IPS-18a (cell line): Measurements from ENCODE around the gene ROM1.

ENCODE experiments used
- H3K27ac ChIP-seq: one replicate; pipeline ENCODE4 v1.5.1; 2013; ENCODE audit warnings: low read length
- H3K27me3 ChIP-seq: one replicate; pipeline ENCODE4 v1.6.1; 2013; ENCODE audit warnings: mild to moderate bottlenecking, low read length; ENCODE audit not compliant: control insufficient read depth, insufficient read depth
- H3K36me3 ChIP-seq: one replicate; pipeline ENCODE4 v1.6.1; 2013; ENCODE audit warnings: low read depth, low read length; ENCODE audit not compliant: control insufficient read depth
- H3K4me1 ChIP-seq: one replicate; pipeline ENCODE4 v1.6.1; 2013; ENCODE audit warnings: low read depth, low read length; ENCODE audit not compliant: control insufficient read depth
- H3K4me3 ChIP-seq: one replicate; pipeline ENCODE4 v1.5.1; 2013; ENCODE audit warnings: low read length
- H3K9ac ChIP-seq: one replicate; pipeline ENCODE4 v1.6.1; 2013; ENCODE audit warnings: mild to moderate bottlenecking, low read length, moderate library complexity
- H3K9me3 ChIP-seq: one replicate; pipeline ENCODE4 v1.6.1; 2013; ENCODE audit warnings: low read depth, low read length; ENCODE audit not compliant: control insufficient read depth

Gene ROM1

DNA sequence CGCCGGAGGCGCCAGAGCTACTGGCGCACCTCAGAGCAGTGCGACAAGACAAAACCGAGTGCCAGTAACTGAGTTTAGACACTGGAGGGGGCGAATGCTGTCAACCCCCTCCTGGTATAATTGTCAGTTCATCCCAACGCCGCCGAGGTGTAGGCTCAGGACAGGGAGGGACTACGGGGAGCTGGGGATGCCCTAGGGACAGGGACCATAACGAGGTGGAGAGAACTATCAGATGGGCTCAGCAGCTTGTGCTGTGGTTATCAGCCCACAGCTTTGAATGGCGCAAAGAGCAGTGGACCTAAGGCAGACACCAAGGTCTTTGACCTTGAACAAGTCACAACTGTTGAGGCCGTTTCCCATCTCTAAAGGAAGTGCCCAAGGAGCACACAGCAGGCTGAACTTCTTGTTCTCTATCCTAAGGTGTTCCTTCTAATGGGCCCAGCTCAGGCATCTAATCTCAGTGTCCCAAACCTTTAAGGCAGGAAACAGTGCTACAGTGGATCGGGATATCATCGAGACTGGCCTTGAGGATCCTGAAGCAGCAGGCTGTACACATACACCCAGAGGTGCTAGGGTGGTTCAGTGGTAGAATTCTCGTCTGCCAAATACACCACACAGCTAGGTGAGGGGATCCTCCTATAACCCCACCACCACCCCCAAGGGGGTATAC lies 20.8 kb upstream of the ROM1 start:
- no peaks in the 10 kb centered on the region for H3K27me3 ChIP-seq
- H3K9ac ChIP-seq, result peak overlapping the region; percentile 91
- peak overlapping the region; percentile 74 for H3K27ac ChIP-seq
- peaks cover 49% of the 10 kb centered on the region for H3K36me3 ChIP-seq
- H3K4me3 ChIP-seq, result peak overlapping the region; percentile 78
- H3K4me1 ChIP-seq, result peaks cover 12% of the 10 kb centered on the region
- no peaks in the 10 kb centered on the region for H3K9me3 ChIP-seq

DNA sequence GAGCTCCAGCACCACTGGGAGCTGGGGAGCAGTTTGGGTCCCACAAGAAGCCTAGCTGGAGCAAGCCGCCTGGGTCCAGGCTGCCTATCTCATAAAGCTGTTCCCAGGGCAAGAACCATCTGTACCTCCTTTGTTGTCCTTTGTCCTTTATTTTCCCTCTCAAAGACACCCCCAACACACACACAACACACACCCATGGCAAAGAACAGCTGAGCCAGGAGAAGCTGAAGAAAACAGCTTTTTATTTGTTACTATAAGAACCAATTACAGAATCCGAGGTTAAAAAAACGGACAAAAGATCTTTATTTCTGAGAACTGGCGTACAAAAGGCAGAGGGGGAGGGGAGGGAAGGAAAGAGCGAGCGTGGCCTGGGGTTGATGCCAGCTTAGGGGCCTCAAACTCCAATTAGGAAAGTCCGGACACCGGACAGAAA lies 20.1 kb upstream of the ROM1 start:
- H3K9ac ChIP-seq, result no peak overlapping the region
- H3K9me3 ChIP-seq, result no peaks in the 10 kb centered on the region
- H3K27ac ChIP-seq, result no peak overlapping the region
- no peak overlapping the region for H3K4me3 ChIP-seq
- no peaks in the 10 kb centered on the region for H3K27me3 ChIP-seq
- H3K4me1 ChIP-seq, result peaks cover 12% of the 10 kb centered on the region
- H3K36me3 ChIP-seq, result peaks cover 49% of the 10 kb centered on the region

DNA sequence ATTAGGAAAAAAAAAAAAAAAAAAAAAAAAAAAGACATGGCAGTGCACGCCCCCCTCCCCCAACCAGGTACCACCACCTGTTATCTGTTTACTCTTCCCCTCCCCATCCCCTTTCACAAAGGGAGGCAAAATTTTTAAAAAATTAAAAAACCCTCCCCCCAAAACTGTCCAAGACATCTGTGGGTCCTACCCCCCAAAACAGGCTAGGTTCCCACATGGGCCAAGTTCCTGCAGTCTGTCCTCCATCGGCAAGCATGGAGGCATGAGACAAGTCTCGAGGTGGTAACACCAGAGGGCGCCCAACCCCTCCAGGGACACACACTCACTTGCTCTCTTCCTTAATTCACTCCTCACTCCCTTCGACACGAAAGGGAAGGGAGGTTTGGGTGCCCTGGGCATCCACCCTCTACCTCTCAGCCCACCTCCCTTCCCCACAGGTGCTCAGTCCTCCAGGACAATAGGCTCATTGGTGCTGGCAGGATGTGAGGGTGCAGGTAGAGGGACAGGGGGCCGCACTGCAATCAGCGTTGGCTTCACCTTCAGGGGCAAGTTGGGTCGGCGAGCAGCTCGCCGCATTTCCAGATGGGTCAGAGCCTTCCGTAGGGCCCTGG lies 19.5 kb upstream of the ROM1 start:
- H3K4me1 ChIP-seq, result peaks cover 12% of the 10 kb centered on the region
- peaks cover 51% of the 10 kb centered on the region for H3K36me3 ChIP-seq
- H3K27ac ChIP-seq, result no peak overlapping the region
- H3K9me3 ChIP-seq, result no peaks in the 10 kb centered on the region
- no peak overlapping the region for H3K4me3 ChIP-seq
- H3K27me3 ChIP-seq, result no peaks in the 10 kb centered on the region
- no peak overlapping the region for H3K9ac ChIP-seq

DNA sequence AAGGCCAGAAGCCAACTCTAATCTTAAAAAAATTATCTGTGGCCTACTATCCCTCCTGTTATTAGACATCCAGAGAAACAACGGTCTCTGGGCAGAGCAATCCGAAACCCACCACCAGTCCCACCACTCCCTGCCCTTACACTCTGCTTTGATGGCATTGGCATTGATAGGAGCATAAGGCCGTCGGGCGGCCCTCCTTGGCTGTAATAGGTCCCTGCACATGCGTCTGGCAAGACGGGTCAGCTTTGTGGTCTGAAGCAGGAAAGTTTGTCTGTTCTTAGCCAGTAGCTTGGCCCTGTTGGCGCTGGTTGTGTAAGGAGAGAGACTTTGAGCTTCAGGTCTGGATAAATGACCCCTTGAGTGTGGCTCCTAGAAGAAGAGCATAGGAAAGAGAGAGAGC lies 17.9 kb upstream of the ROM1 start:
- Histone ChIP-seq H3K4me3 (no peak overlapping the region), H3K9ac (no peak overlapping the region), H3K27ac (no peak overlapping the region), H3K9me3 (no peaks in the 10 kb centered on the region), H3K27me3 (no peaks in the 10 kb centered on the region), H3K36me3 (peaks cover 58% of the 10 kb centered on the region), H3K4me1 (peaks cover 24% of the 10 kb centered on the region)

DNA sequence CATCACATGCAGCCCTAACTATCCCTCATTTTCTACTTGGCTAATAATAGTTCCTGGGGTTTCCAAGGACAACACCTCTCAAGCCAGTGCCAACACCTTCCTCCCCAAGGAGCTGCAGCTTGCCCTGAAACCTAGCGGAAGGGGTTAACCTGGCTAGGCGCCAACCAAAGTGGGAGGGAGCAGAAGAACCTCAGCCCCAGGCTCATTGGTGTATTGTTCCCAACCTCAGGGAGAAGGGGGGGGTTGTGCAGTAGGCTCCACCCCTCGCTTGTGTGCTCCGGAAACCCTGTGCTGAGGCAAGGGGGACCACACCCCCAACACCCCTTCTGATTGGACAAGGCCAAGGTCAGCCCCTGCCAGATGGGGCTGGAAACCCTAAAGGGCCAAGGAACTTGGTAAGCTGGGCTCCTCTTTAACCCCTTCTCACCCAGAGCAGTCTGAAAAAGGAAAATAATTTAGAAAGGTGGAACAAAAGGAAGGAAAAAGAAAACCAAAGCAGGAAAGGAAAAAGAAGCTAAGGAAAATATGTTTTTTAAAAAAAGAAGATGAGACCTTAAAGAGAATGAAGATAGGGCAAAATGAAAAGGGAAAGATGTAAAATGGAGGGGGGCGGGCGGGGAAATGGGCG lies 13.9 kb upstream of the ROM1 start:
- Histone ChIP-seq H3K27ac (no peak overlapping the region), H3K9ac (no peak overlapping the region), H3K27me3 (peaks cover 16% of the 10 kb centered on the region), H3K4me1 (peaks cover 19% of the 10 kb centered on the region), H3K4me3 (peak overlapping the region; percentile 92), H3K36me3 (peaks cover 51% of the 10 kb centered on the region), H3K9me3 (no peaks in the 10 kb centered on the region)

DNA sequence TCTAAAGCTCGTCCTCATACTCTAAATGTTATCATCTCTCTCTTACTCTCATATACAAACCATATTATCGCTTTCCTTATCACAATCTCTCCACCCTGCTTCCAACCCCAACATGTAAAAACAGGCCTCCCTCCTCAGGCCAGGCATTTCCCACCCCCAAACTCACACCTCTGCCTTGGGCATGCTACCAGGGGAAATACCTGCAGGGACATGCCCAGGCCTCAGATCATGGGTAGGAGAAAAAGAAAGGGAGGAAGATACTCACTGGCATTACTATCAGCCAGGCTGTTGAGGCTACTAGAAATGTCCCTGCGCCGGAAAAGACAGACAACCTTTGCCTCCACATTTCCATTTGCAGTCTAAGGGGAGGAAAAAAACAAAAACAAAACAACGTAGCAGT lies 13.2 kb upstream of the ROM1 start:
- H3K4me3 ChIP-seq, result peak overlapping the region; percentile 92
- no peak overlapping the region for H3K9ac ChIP-seq
- H3K36me3 ChIP-seq, result peaks cover 44% of the 10 kb centered on the region
- no peak overlapping the region for H3K27ac ChIP-seq
- H3K27me3 ChIP-seq, result peaks cover 16% of the 10 kb centered on the region
- H3K9me3 ChIP-seq, result no peaks in the 10 kb centered on the region
- H3K4me1 ChIP-seq, result peaks cover 24% of the 10 kb centered on the region

DNA sequence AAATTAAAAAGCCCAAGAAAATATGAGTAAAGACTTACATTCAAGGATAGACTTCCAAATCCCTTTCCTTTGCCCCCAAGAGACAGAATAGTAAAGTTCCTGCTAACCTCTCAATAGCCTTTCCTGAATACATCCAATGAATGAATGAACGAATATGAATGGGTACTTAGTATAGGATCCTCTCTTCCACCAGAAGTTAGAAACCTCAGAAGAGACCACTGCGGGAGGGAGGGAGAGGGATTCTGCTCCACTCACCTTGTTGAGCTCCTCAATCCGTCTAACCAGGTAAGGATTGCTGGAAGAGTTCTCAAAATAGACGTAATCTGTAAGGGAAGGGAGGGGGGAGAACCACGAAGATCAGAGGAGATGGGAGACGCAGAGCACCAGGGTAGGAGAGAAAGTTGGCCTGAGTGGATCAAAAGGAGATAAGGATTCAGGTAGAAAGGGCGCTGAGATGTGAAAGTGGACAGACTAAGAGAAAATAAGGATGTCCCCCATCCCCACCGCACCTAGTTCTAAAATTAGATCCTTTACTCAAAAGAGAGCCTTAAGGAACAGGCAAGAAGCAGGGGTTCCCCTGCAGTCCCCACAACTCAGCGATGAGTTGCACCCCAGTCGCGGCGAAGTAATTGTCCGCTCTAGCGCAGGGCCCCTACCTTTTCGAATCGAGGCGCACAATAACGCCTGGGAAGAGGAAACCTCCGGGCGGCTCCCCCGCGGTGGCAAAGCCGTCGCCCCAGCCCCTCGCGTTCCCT lies 12.5 kb upstream of the ROM1 start:
- peak overlapping the region; percentile 89 for H3K9ac ChIP-seq
- H3K4me3 ChIP-seq, result peak overlapping the region; percentile 92
- H3K9me3 ChIP-seq, result no peaks in the 10 kb centered on the region
- H3K36me3 ChIP-seq, result peaks cover 38% of the 10 kb centered on the region
- H3K4me1 ChIP-seq, result peaks cover 27% of the 10 kb centered on the region
- peak overlapping the region; percentile 48 for H3K27ac ChIP-seq
- peaks cover 16% of the 10 kb centered on the region for H3K27me3 ChIP-seq

DNA sequence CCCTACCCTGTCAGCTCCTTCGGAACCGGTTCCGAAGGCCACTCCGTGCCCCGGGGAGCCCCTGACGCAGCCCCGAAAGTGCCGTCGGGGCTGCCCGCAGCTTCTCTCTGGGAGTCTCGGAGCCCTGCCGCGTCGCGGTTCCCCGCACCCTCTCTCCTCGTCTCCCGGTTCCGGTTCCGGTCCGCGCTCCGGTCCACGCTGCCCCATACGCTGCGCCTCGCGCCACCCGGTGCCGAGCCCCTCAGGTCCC lies 12.0 kb upstream of the ROM1 start:
- peak overlapping the region; percentile 92 for H3K4me3 ChIP-seq
- peak overlapping the region; percentile 48 for H3K27ac ChIP-seq
- no peaks in the 10 kb centered on the region for H3K9me3 ChIP-seq
- H3K27me3 ChIP-seq, result peaks cover 16% of the 10 kb centered on the region
- H3K9ac ChIP-seq, result peak overlapping the region; percentile 89
- H3K36me3 ChIP-seq, result peaks cover 33% of the 10 kb centered on the region
- peaks cover 27% of the 10 kb centered on the region for H3K4me1 ChIP-seq

DNA sequence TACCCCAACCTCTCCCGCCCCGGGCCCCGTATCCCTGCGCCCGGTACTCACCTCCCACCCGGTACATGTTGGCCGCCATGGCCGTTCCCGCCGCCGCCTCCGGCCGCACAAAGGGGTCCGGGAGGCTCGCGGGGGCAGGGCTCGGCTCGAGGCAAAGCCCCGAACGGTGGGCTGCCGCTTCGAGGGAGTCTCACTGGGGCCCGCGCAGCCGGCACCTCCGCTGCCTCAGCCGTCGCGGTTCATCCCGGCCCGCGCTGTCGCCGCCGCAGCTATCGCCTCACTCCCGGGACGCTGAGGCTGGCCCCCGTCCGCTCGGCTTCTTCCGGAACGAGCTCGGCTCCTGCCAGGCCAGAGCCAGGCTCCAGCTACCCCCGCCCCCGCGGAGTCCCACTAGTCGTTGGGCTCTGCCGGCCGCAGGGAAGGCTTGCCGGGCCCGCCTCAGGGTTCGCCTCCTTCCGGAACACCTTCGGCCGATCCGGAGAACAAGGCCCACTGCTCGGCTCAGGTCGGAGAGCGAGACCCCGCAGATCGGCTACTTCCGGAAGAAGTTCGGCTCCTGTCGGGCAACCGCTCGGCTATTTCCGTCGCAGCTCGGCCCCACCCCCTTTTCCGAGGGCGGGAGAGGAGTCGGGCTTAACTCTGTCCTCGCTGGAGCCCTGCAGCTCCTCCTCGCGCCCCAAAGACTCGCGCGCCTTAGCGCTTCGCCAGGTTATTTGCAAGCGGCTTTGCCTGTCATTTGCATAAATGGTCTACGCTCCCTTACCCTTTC lies 11.5 kb upstream of the ROM1 start, which contains the start of gene MTA2:
Gene MTA2, minus strand, starts transcription at position 494 of the 769 bp plus-strand sequence. Its CDS starts 415 bp downstream, at position 79.
- H3K4me3 ChIP-seq, result peak within 1 kb of the TSS; percentile 92

DNA sequence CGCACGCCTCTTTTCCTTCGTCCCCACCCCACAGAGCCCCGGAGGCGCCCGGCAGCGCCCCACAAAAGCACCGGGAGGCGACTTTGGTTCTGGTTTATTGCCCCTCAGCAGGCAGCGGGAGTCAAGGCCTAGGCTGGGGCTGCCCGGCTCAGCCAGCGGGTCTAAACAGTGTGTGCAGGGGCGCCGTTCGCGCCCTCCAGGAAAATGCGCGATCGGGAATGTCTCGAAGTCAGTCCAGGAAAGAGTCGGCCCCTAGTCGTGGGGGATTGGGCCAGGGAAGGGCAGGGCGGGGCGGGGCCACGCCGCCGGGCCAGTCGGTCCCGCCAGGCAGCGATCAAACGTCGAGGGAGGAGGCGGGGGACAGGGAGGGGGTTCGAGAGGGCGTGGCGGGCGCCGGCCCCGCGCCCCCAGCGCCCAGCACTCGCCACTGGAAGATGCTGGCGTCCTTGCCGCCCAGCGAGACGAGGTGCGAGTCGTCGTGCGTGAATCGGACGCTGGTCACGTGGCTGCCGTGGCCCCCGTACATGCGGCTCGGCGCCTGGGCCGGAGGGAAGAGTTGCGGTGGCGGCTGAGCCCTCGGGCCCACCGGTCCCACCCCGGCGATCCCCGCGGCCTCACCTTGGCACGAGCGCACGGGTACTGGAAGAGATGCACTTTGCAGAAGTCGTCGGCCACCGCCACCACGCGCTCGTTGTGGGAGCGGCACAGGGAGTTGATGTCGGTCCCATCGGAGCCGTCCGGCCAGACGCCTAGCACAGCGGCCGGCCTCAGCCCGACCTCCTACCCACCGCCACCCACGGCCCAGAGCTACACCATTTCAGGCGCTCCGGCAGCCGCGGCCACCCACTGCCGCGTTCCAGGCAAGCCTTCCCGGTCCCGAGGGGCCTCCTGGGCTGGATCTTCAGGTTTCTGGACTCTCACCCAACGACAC lies 10.7 kb upstream of the ROM1 start:
- Histone ChIP-seq H3K4me3 (peak overlapping the region; percentile 92), H3K9me3 (no peaks in the 10 kb centered on the region), H3K27me3 (peaks cover 16% of the 10 kb centered on the region), H3K4me1 (peaks cover 27% of the 10 kb centered on the region), H3K36me3 (peaks cover 19% of the 10 kb centered on the region), H3K27ac (peak overlapping the region; percentile 59), H3K9ac (peak overlapping the region; percentile 83)

More for the DNA sequence above, 11.5 kb upstream of the ROM1 start, which contains the start of gene MTA2:
- Histone ChIP-seq H3K27me3 (peaks cover 16% of the 10 kb centered on the region), H3K9me3 (no peaks in the 10 kb centered on the region), H3K36me3 (peaks cover 28% of the 10 kb centered on the region), H3K4me1 (peaks cover 27% of the 10 kb centered on the region), H3K9ac (peak within 1 kb of the TSS; percentile 89), H3K27ac (peak within 1 kb of the TSS; percentile 59)
